ENCODE data around the gene ADARB2.

The ADARB2 gene

DNA sequence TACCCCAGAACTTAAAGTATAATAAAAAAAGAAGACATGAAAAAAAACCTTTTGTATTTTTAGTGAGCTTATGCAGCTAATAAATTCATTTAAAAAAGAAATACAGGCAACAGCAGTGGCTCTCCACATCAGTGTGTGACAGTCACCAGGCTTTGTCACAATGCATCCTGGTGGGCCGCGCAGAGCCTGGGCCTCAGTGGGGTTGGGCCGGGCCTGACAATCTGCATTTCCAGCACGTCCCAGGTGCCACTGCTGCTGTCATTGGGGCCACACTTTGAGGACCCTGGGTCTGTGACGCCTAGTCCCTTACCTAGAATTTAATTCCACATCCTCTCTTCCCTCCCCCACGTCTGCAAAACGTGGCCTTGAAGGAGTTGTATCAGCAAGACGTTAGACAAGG, 284.5 kb downstream of the ADARB2 start:
- H3K4me1 ChIP-seq (ENCODE audit: insufficient read depth, poor library complexity, severe bottlenecking): no peaks in the 10 kb centered on the region
- TF ChIP-seq, protein P1, sequence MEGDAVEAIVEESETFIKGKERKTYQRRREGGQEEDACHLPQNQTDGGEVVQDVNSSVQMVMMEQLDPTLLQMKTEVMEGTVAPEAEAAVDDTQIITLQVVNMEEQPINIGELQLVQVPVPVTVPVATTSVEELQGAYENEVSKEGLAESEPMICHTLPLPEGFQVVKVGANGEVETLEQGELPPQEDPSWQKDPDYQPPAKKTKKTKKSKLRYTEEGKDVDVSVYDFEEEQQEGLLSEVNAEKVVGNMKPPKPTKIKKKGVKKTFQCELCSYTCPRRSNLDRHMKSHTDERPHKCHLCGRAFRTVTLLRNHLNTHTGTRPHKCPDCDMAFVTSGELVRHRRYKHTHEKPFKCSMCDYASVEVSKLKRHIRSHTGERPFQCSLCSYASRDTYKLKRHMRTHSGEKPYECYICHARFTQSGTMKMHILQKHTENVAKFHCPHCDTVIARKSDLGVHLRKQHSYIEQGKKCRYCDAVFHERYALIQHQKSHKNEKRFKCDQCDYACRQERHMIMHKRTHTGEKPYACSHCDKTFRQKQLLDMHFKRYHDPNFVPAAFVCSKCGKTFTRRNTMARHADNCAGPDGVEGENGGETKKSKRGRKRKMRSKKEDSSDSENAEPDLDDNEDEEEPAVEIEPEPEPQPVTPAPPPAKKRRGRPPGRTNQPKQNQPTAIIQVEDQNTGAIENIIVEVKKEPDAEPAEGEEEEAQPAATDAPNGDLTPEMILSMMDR (IDR thresholded peaks at IDR 0.05; ENCODE audit: poor library complexity, severe bottlenecking): no peak
- no peak for DNase-seq (ENCODE audit: low spot score)
- no peaks in the 10 kb centered on the region for H3K36me3 ChIP-seq (ENCODE audit: low read depth)
- H3K9me3 ChIP-seq (ENCODE audit: severe bottlenecking): no peaks in the 10 kb centered on the region
- H3K27ac ChIP-seq (ENCODE audit: poor library complexity, severe bottlenecking): no peak overlapping the region
- no peak for ATAC-seq (ENCODE audit: low read depth)
- H3K4me3 ChIP-seq (ENCODE audit: severe bottlenecking): no peak overlapping the region
- no peaks in the 10 kb centered on the region for H3K27me3 ChIP-seq (ENCODE audit: insufficient read depth, poor library complexity, severe bottlenecking)

DNA sequence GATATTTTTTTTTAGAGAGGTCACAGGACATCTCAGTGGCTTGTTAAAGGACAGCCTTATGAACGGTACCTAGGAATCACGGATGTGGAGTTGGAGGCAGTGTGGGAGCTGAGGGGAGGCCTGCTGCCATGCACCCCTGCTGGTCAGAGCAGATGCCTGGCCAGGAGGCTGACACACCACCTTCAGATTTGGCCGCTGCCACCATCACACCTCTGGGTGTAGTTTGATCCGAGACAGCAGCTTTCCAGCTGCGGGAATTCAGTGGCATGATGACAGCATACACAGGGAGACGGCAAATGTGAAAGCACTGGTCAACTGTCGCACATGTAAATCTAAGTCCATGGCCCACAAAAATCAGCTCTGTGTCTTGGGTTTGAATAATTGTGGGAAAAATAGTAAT, 285.4 kb downstream of the ADARB2 start:
- Histone ChIP-seq H3K4me1 (ENCODE audit: insufficient read depth, poor library complexity, severe bottlenecking) (no peaks in the 10 kb centered on the region), H3K27ac (ENCODE audit: poor library complexity, severe bottlenecking) (no peak overlapping the region), H3K36me3 (ENCODE audit: low read depth) (no peaks in the 10 kb centered on the region), H3K9me3 (ENCODE audit: severe bottlenecking) (no peaks in the 10 kb centered on the region), H3K27me3 (ENCODE audit: insufficient read depth, poor library complexity, severe bottlenecking) (no peaks in the 10 kb centered on the region), H3K4me3 (ENCODE audit: severe bottlenecking) (no peak overlapping the region)
- no peak for DNase-seq (ENCODE audit: low spot score)
- ATAC-seq (ENCODE audit: low read depth): no peak
- TF ChIP-seq, protein P1 (IDR thresholded peaks at IDR 0.05; ENCODE audit: poor library complexity, severe bottlenecking): no peak

DNA sequence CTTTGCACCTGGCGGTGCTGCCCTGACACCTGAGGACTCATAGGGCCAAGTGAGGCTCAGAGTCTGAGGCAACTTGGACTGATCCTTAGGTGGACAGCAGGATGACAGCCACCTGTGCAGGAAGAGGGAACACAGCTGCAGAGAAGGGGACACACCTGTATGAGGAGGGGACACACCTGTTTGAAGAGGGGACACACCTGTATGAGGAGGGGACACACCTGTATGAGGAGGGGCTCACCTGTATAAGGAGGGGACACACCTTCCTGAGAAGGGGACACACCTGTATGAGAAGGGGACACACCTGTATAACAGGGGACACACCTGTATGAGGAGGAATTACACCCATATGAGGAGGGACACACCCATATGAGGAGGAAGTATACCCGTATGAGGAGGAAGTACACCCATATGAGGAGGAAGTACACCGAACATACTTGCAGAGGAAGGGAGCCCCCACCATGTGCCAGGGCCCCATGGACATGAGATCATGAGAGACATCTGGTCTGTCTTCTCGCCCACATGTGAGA, 285.9 kb downstream of the ADARB2 start:
- TF ChIP-seq, protein P1 (IDR thresholded peaks at IDR 0.05; ENCODE audit: poor library complexity, severe bottlenecking): no peak
- Histone ChIP-seq H3K4me3 (ENCODE audit: severe bottlenecking) (no peak overlapping the region), H3K27ac (ENCODE audit: poor library complexity, severe bottlenecking) (no peak overlapping the region), H3K36me3 (ENCODE audit: low read depth) (no peaks in the 10 kb centered on the region), H3K9me3 (ENCODE audit: severe bottlenecking) (no peaks in the 10 kb centered on the region), H3K27me3 (ENCODE audit: insufficient read depth, poor library complexity, severe bottlenecking) (no peaks in the 10 kb centered on the region), H3K4me1 (ENCODE audit: insufficient read depth, poor library complexity, severe bottlenecking) (no peaks in the 10 kb centered on the region)
- ATAC-seq (ENCODE audit: low read depth): no peak
- DNase-seq (ENCODE audit: low spot score): no peak

DNA sequence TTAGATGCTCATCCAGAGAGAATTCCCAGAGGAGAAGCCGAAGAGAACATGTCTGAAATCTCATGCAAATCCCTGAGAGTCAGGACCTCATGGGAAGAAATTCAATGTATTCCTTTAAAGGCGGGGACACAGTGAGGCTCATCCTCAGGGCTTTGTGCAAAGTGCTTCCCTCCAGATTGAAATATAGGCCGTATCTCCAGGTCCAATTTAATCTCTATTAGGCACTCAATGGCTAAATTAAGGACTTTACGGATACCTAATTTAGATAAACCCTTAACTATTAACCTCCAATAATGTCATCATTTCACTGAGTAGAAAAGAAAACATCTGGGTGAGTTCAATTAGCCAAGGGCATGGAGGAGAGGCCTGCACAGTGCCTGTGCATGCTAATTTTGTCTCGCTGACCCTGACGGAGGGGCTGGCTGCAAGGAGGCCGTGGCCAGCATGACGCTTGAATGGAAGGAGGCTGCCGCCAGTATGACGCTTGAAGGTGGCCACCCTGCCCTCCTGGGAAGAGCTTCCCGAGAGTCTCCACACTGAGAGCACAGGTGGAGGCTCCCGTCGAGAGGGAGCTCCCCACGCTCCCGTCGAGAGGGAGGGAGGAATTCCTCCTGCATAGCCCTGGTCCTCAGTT, 287.6 kb downstream of the ADARB2 start:
- no peak overlapping the region for H3K27ac ChIP-seq (ENCODE audit: poor library complexity, severe bottlenecking)
- no peaks in the 10 kb centered on the region for H3K36me3 ChIP-seq (ENCODE audit: low read depth)

DNA sequence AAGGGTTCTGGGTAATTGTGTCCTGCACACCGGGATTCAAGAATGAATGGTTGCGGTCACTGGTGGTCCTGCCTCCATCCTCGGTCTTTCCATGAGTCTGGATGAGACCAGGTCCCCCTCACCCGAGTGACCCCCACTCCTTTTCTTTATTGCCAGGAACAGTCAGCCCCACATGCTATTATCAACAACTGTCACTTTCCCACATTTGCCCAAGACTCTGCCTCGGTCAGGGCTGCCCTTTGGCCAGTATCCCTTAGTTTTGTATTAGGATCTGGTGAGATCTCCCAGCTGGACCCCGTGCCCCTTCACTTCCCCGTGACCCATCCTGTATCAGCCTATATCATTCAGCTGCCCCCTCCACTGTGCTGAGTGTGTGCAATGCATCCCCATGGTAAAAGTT, 288.3 kb downstream of the ADARB2 start:
- no peak overlapping the region for H3K27ac ChIP-seq (ENCODE audit: poor library complexity, severe bottlenecking)
- H3K36me3 ChIP-seq (ENCODE audit: low read depth): no peaks in the 10 kb centered on the region
- no peaks in the 10 kb centered on the region for H3K9me3 ChIP-seq (ENCODE audit: severe bottlenecking)
- no peaks in the 10 kb centered on the region for H3K27me3 ChIP-seq (ENCODE audit: insufficient read depth, poor library complexity, severe bottlenecking)
- ATAC-seq (ENCODE audit: low read depth): no peak
- H3K4me1 ChIP-seq (ENCODE audit: insufficient read depth, poor library complexity, severe bottlenecking): no peaks in the 10 kb centered on the region
- H3K4me3 ChIP-seq (ENCODE audit: severe bottlenecking): no peak overlapping the region
- no peak for DNase-seq (ENCODE audit: low spot score)
- TF ChIP-seq, protein P1 (IDR thresholded peaks at IDR 0.05; ENCODE audit: poor library complexity, severe bottlenecking): no peak

More for the DNA sequence above, 287.6 kb downstream of the ADARB2 start:
- no peaks in the 10 kb centered on the region for H3K9me3 ChIP-seq (ENCODE audit: severe bottlenecking)
- ATAC-seq (ENCODE audit: low read depth) (no peak), DNase-seq (ENCODE audit: low spot score) (no peak)
- H3K4me1 ChIP-seq (ENCODE audit: insufficient read depth, poor library complexity, severe bottlenecking): no peaks in the 10 kb centered on the region
- no peak overlapping the region for H3K4me3 ChIP-seq (ENCODE audit: severe bottlenecking)
- TF ChIP-seq, protein P1 (IDR thresholded peaks at IDR 0.05; ENCODE audit: poor library complexity, severe bottlenecking): no peak
- no peaks in the 10 kb centered on the region for H3K27me3 ChIP-seq (ENCODE audit: insufficient read depth, poor library complexity, severe bottlenecking)

All from RWPE2 (cell line).